BLaER1 (cell line): Measurements from ENCODE around the gene PTGDS.

Experiments
- H3K27ac ChIP-seq: shearing (Covaris generic); formaldehyde crosslinking; 2 replicates; pipeline ENCODE4 v1.8.1; 2022
- H3K27me3 ChIP-seq: shearing (Covaris generic); formaldehyde crosslinking; 2 replicates; pipeline ENCODE4 v1.8.1; 2022
- H3K36me3 ChIP-seq: shearing (Covaris generic); formaldehyde crosslinking; 2 replicates; pipeline ENCODE4 v1.8.1; 2022
- H3K4me1 ChIP-seq: shearing (Covaris generic); formaldehyde crosslinking; 2 replicates; pipeline ENCODE4 v1.8.1; 2022
- H3K4me2 ChIP-seq: shearing (Covaris generic); formaldehyde crosslinking; 2 replicates; pipeline ENCODE4 v1.8.1; 2022
- H3K4me3 ChIP-seq: shearing (Covaris generic); formaldehyde crosslinking; 2 replicates; pipeline ENCODE4 v1.8.1; 2022
- H3K9ac ChIP-seq: shearing (Covaris generic); formaldehyde crosslinking; 2 replicates; pipeline ENCODE4 v1.8.1; 2022
- H3K9me3 ChIP-seq: shearing (Covaris generic); formaldehyde crosslinking; 2 replicates; pipeline ENCODE4 v1.8.1; 2022
- H4K20me1 ChIP-seq: shearing (Covaris generic); formaldehyde crosslinking; 2 replicates; pipeline ENCODE4 v1.8.1; 2022
- Cebpa-rat ChIP-seq: shearing (Covaris generic); IDR thresholded peaks from 2 replicates; pipeline ENCODE4 v1.8.1; 2022

Gene PTGDS

DNA sequence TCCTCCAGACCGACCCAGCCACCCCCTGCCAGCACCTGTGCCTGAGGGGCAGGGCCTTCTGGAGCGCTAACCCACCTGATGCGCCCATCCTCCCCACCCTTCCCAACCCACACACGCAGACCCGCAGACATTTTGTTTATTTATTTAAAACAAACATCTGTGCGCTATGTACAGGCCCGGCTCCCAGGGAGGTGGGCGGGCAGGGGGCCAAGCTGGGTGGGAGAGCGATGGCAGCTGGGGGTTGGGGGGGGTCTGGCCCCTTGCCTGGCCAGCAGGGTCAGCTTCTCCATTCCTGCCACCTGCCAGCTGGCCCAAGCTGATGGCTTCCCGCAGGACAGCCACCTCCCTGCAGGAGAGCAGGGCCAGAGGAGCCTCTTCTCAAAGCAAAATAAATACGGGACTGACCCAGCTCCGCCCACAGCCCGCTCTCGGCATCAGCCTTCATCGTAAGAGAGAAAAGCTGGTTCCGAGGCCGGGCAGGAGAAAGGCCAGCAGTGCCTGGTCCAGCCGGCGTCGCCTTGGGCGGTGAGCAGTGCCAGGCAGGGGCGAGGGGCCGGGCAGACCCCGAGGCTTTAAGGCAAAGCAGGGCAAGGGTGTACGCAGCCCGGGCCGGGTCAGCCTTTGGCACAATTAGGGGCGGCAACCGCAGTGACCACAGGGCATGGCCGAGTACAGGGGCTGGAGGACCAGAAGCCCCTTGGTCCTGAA, 30.0 kb downstream of the PTGDS start:
- Histone ChIP-seq H3K4me1 (peaks cover 29% of the 10 kb centered on the region), H3K36me3 (peaks cover 22% of the 10 kb centered on the region; the same call in 1 of the 2 replicates), H4K20me1 (no peaks in the 10 kb centered on the region), H3K4me2 (peak overlapping the region; percentile 61), H3K27ac (peak overlapping the region; percentile 41; the same call in 1 of the 2 replicates), H3K9ac (0 out of 2 replicates have a peak overlapping the region, but pooled peaks have one; percentile 10), H3K4me3 (no peak overlapping the region), H3K27me3 (no peaks in the 10 kb centered on the region), H3K9me3 (peaks cover 15% of the 10 kb centered on the region; the same call in 1 of the 2 replicates)
- no peak for TF ChIP-seq Cebpa-rat

DNA sequence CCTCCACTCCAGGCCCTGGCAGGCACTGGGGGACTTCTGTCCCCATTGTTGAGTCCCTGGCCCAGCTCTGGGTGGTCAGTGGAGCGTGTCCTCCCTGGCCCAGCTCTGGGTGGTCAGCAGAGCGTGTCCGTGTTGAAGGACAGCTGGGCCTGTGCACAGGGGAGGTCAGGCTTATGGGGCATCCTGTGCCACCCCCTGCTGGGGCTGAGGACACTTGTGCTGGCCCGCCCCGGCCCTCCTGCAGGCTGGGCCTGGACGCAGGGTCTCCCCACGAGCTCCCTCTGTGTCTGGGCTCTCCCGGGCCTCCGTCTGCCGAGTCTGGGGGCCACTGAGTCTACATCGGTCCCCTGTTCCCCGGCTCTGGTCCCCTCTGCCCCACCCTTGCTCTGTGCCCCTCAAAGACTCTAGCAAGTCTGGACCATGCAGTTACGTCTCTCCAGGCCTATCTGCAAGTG, 30.5 kb downstream of the PTGDS start:
- TF ChIP-seq Cebpa-rat = no peak
- H3K4me2 ChIP-seq = peak overlapping the region; percentile 55
- H3K4me1 ChIP-seq = peaks cover 29% of the 10 kb centered on the region
- peak overlapping the region; percentile 41; the same call in 1 of the 2 replicates for H3K27ac ChIP-seq
- 0 out of 2 replicates have a peak overlapping the region, but pooled peaks have one; percentile 10 for H3K9ac ChIP-seq
- H3K4me3 ChIP-seq = no peak overlapping the region
- H3K27me3 ChIP-seq = no peaks in the 10 kb centered on the region
- H3K9me3 ChIP-seq = peaks cover 15% of the 10 kb centered on the region; the same call in 1 of the 2 replicates
- H3K36me3 ChIP-seq = peaks cover 28% of the 10 kb centered on the region; the same call in 1 of the 2 replicates
- H4K20me1 ChIP-seq = no peaks in the 10 kb centered on the region

DNA sequence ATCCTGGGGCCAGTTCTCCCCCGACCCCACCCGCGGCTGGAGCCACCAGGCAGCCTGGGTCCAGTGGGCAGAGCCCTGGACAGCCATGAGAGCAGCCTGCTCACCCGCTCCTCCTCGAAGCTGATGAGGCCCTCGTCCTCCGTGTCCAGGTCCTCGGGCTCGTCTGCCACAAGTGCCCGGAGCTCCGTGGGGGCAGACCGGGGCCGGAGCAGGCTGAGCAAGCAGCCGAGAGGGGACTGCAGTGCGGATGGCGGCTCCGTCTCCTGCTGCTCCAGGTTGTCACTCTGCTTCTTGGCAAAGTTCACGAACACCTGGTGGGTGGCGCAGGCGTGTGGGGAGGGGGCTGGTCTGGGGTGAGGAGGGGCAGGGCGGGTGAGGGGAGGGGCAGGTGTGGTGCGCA, 31.0 kb downstream of the PTGDS start:
- Histone ChIP-seq H3K4me2 (0 out of 2 replicates have a peak overlapping the region, but pooled peaks have one; percentile 55), H3K9me3 (peaks cover 15% of the 10 kb centered on the region; the same call in 1 of the 2 replicates), H4K20me1 (no peaks in the 10 kb centered on the region), H3K36me3 (peaks cover 30% of the 10 kb centered on the region; the same call in 1 of the 2 replicates), H3K27ac (no peak overlapping the region), H3K9ac (no peak overlapping the region), H3K27me3 (no peaks in the 10 kb centered on the region), H3K4me1 (peaks cover 29% of the 10 kb centered on the region), H3K4me3 (no peak overlapping the region)
- TF ChIP-seq Cebpa-rat = no peak

DNA sequence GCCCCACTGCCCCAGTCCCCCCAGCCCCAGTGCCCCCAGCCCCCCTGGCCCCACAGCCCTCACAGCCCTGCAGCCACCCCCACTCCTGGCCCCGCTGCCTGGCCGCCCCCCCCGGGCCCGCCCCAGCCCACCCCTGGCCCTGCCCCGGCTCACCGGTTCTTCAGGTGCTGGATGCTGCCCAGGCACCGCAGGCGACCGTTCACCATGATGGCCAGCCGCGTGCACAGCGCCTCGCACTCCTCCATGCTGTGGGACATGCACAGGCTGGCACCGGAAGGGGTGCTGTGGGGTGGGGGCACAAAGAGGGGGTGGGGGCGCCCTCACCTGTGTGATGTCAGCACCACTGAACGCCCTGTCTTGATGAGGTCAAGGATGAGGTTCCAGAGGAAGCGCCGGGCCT, 31.9 kb downstream of the PTGDS start:
- no peak overlapping the region for H3K4me2 ChIP-seq
- H3K4me3 ChIP-seq = no peak overlapping the region
- TF ChIP-seq Cebpa-rat = no peak

DNA sequence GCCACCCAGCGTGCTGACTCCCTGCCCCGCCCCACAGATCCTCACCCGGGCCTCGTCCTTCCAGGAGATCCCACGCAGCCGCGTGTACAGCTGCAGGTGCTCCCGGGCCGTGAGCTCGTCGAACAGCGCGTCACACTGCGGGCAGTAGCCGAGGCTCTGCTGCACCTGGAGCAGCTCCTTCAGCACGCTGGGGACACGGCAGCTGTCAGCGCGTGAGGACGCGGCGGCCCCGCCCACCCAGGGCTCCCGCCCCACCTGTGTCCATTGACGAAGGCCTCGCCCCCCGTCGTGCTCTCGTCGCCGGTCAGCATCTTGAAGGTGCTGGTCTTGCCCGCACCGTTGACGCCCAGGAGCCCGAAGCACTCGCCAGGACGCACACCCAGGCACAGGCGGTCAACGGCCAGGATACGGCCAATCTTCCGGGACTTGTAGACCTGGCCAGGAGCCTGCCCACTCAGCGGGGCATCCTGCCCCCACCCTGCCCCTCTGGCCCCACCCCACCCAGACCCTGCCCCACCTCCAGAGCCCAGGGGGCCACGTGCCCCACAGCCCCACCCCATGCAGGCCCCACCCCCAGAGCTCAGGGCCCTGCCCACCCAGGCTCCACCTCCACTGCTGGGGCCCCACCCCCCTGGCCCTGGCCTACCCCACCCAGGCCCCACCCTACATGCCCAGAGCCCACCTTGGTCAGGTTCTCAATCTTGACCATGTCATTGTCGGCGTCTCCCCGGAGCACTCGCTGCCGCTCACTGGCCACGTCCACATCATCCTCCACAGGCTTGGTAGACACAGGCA, 32.8 kb downstream of the PTGDS start:
- peaks cover 29% of the 10 kb centered on the region for H3K4me1 ChIP-seq
- peaks cover 49% of the 10 kb centered on the region for H3K36me3 ChIP-seq
- no peak overlapping the region for H3K9ac ChIP-seq
- no peak for TF ChIP-seq Cebpa-rat
- no peak overlapping the region for H3K4me2 ChIP-seq
- no peaks in the 10 kb centered on the region for H4K20me1 ChIP-seq
- H3K27ac ChIP-seq = no peak overlapping the region
- H3K9me3 ChIP-seq = peaks cover 6% of the 10 kb centered on the region; the same call in 1 of the 2 replicates
- H3K27me3 ChIP-seq = no peaks in the 10 kb centered on the region
- H3K4me3 ChIP-seq = no peak overlapping the region

More for the DNA sequence above, 31.9 kb downstream of the PTGDS start:
- Histone ChIP-seq H3K9ac (no peak overlapping the region), H3K9me3 (peaks cover 15% of the 10 kb centered on the region; the same call in 1 of the 2 replicates), H3K4me1 (peaks cover 29% of the 10 kb centered on the region), H3K27me3 (no peaks in the 10 kb centered on the region), H3K27ac (no peak overlapping the region), H4K20me1 (no peaks in the 10 kb centered on the region), H3K36me3 (peaks cover 39% of the 10 kb centered on the region)

DNA sequence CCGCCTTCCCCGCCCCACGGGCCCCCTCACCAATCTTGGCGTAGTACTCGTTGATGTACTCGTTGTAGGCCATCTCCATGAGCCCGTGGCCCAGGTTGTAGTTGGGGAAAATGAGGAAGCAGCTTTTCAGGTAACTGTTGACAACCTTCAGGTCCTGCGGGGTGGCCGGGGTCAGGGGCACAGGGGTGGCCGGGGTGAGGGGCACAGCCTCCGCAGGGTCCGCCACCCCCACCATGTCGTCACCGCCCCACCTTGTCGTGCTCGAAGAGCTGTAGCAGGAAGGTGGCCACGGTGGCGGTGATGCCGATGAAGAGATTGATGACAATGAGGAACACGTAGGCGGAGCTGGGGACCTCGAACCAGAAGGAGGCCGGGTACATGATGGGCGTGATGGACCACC, 33.9 kb downstream of the PTGDS start:
- Histone ChIP-seq H3K4me1 (peaks cover 19% of the 10 kb centered on the region), H3K9me3 (no peaks in the 10 kb centered on the region), H3K36me3 (peaks cover 58% of the 10 kb centered on the region), H3K4me3 (no peak overlapping the region), H4K20me1 (no peaks in the 10 kb centered on the region), H3K27me3 (no peaks in the 10 kb centered on the region), H3K27ac (no peak overlapping the region), H3K9ac (no peak overlapping the region), H3K4me2 (no peak overlapping the region)
- TF ChIP-seq Cebpa-rat = no peak

DNA sequence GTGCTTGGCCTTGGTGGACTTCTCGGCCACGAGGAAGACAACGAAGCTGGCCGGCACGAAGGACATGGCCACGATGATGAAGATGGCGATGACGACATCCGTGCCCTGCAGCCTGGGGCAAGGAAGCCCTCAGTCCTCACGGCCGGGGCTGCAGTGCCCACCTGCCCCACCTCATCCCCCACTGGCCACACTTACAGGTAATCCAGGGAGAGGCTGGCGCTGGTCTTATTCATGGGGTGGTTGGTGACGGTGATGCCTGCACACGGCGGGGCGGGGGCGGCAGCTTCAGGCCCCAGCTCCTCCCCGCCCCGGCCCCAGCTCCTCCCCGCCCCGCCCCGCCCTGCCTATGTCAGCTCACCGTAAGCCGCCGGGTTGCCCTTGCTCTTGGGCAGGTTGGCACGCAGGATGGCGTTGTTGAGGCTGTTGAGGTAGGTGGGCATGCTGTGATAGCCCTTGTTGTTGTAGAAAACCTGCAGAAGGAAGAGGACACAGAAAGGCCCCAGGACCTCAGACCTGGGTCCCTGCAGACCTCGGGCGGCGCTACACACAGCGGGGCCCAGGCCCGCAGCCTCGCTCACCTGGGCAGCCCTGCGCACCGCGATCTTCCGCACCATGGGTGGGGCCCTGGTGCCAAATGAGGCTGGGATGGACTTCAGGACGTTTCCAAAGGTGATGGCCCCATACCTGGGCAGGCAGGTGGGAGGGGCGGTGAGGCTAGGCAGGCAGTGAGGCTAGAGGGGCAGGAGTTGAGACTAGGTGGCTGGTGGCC, 34.8 kb downstream of the PTGDS start:
- Histone ChIP-seq H3K4me1 (peaks cover 11% of the 10 kb centered on the region), H3K36me3 (peaks cover 67% of the 10 kb centered on the region), H3K27me3 (no peaks in the 10 kb centered on the region), H4K20me1 (no peaks in the 10 kb centered on the region), H3K27ac (no peak overlapping the region), H3K4me2 (no peak overlapping the region), H3K9me3 (0 out of 2 replicates have a peak, but pooled peaks cover 4% of the 10 kb centered on the region), H3K9ac (no peak overlapping the region), H3K4me3 (no peak overlapping the region)
- TF ChIP-seq Cebpa-rat = no peak

DNA sequence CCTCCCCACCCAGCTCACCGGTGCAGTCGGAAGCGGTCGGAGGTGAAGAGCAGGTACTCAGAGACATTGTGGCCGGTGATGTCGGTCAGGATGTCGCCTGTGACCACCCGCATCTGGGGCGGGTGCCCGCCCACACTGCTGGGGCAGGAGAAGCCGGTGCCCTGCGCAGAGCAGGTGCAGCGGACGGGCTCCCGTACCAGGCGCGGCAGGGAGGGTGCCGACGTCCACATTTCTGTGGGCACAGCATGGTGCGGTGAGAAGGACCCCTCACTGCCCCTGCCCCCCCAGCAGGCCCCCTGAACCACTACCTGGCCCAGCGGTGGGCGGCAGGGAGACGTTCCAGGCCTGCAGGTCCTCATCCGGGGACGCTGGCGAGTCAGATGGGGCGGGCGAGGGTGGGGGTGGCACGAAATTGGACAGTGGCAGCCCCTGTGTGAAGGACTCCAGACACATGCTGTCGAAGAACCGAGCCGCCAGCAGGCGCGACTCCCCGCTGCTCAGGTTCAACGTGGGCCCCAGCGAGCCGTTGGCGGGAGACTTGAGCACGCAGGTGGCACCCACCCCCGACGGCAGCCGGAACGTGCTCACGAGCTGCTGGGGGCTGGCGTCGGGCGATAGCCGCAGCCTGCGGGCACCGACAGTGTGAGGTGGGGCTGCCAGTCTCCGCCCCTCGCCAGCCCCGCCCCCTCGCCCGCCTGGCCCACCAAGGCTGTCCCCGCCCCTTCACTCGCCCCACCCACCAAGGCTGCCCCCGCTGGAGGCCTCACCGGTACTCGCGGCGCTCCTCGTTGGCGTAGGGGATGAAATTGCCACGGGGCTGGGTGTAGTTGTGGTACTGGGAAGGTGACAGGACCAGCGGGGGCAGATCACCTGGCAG, 35.6 kb downstream of the PTGDS start:
- H3K9ac ChIP-seq = no peak overlapping the region
- H3K9me3 ChIP-seq = 0 out of 2 replicates have a peak, but pooled peaks cover 4% of the 10 kb centered on the region
- H3K27me3 ChIP-seq = no peaks in the 10 kb centered on the region
- H3K27ac ChIP-seq = no peak overlapping the region
- no peaks in the 10 kb centered on the region for H4K20me1 ChIP-seq
- no peak overlapping the region for H3K4me2 ChIP-seq
- H3K36me3 ChIP-seq = peaks cover 70% of the 10 kb centered on the region
- H3K4me3 ChIP-seq = no peak overlapping the region
- peaks cover 3% of the 10 kb centered on the region for H3K4me1 ChIP-seq
- no peak for TF ChIP-seq Cebpa-rat

DNA sequence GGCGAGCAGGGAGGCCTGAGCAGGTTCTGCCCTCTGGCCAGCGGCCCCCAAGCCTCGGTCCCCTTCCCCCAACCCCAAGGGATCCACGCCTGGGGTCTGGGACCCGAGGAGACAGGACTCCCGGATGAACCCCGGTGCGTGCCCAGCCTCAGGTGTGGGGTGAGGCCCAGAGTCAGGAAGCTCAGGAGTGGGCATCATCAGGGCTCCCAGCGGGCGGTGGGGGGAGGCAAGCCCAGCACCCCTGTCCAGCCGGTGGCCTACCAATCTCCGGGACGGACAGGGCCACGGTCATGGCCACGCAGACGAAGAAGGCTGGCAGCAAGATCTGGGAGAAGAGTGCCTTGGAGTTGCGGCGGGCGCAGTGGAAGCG, 36.3 kb downstream of the PTGDS start:
- no peaks in the 10 kb centered on the region for H3K27me3 ChIP-seq
- TF ChIP-seq Cebpa-rat = no peak
- H3K4me2 ChIP-seq = no peak overlapping the region
- no peak overlapping the region for H3K4me3 ChIP-seq
- H3K9me3 ChIP-seq = 0 out of 2 replicates have a peak, but pooled peaks cover 4% of the 10 kb centered on the region
- peaks cover 68% of the 10 kb centered on the region for H3K36me3 ChIP-seq
- no peak overlapping the region for H3K27ac ChIP-seq
- H3K4me1 ChIP-seq = no peaks in the 10 kb centered on the region
- no peak overlapping the region for H3K9ac ChIP-seq
- no peaks in the 10 kb centered on the region for H4K20me1 ChIP-seq
